SK-MEL-5 (cell line): ENCODE data around the gene TEX35. TPM values are rescaled to one million over a fixed set of nuclear protein-coding genes. Genes with fewer than 3 reads are reported as not detected.

Experiments
- DNase-seq: peaks from one replicate; pipeline ENCODE4 v3.0.0-alpha.2; 2016; ENCODE audit warnings: low read depth, low spot score
- in situ Hi-C: cut with HindIII; loops from 2 replicates; pipeline ENCODE4 v1.10.0; 2016; ENCODE audit warnings: low sequenced_read_pairs, high pct_unique_total_duplicates, low pct_unique_long_range_greater_than_20kb
- total RNA-seq: library from RNA; depleted of rRNA; stranded (reverse); fragments of >200 nt; shearing (Covaris generic); gene quantifications from 2 replicates; pipeline ENCODE4 v1.2.3, GENCODE V29; 2014

The TEX35 gene
- total RNA-seq, 1 experiment from 2014 or later: not detected

DNA sequence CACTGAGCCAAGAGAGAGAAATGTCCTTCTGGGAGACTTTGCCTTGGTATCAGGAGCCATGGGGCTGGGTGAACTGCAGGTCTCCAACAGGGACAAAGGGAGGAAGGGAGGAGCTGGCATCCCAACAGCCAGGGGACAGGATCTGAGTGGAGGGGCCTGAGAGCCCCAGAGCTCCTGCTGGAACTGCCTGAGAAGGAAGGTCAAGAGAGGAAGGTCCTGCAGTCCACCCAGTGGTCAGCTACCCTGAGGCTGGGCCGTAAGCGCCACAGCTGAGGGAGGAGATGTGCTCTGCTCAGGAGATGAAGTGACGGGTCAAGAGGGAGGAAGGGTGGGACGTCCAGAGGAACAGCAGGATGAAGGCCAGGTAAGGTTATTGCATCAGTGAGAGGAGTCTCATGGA lies 8.6 kb upstream of the TEX35 start:
- in situ Hi-C loops: no loop called here
- DNase-seq: no peak

DNA sequence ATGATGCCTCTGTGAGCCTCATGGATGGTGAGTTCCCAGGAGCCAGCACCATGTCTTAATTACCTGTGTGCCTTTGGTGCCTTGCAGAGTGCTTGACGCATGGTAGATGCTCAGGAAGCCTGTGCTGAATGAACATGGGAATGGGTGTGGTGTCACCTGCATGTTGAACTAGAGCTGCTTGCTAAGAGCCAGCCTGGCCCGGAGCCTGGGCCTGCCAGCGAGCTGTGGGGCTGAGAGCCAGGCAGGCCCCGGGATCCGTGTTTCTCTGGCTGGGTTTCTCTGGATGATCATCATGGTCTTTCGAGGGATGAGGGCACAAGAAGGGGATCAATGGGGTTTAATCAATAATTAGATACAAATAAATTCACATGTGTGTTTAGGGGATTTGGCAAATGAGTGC lies 6.7 kb upstream of the TEX35 start:
- DNase-seq: no peak
- in situ Hi-C loops: no loop called here

DNA sequence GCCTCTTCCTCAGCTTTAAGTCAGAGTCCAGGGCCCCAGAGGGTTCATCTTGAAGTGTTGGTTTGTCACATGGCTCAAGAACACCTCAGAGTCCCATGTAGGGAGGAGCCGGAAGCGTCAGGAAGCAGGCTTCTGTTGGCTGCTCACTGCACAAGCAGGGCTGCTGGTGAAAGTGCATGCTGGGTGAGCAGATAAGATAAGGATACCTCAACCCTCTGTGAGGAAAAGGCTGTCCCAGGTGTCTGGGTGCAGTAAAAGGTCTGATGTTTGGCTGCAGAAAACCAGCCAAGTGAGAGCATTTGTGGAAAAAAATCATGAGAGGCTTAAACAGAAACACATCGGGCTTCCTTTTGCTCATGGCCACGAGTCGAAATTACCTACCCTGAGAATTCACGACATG lies 6.2 kb upstream of the TEX35 start:
- no peak for DNase-seq
- in situ Hi-C loops: no loop called here

DNA sequence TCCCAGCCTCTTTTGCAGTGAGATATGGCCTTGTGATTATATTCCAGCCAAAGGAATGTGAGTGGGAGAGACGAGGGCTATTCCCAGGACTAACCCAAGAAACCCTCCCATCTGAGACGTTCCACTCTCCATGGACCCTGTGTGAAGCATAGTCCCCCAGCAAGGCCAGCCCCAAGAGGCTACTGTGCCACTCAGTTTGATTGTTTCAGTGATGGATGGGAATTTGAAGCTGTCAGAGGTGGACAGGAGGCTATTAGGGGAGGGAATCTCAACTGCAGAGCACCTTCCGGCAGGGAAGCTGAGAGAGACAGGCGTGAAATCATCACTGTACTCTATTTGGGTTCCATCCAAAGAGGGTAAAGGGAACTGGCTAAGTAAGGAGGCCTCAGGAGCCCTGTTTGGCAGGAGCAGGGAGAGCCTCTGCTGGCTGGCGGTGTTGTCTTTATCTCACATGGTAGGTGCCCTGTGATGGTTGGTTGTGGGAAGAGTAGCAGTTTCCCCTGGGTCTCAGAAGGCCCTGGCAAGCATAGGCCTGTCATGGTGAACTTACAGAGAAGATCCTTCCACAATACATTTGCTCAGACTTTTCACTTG lies 3.4 kb upstream of the TEX35 start:
- no peak for DNase-seq
- in situ Hi-C loops: no loop called here

DNA sequence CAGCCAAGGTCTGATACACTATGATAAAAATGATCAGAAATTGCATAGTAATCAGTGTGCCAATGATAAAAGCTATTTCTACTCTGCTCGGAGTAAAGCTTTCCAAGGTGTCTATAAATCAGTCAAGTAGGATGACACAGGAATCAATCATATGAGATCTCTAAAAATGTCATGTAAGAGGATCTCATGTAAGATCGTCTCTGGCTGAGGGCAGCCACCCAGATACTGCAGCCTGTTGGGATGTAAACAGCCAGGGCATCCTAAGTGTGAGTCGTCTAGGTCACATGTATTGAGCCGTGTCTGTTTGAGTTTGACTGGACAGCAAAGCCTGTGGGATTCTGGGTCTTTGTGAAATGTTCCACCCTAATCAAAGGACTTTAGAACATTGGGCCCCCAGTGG lies 2.8 kb upstream of the TEX35 start:
- in situ Hi-C loops: no loop called here
- DNase-seq: no peak

DNA sequence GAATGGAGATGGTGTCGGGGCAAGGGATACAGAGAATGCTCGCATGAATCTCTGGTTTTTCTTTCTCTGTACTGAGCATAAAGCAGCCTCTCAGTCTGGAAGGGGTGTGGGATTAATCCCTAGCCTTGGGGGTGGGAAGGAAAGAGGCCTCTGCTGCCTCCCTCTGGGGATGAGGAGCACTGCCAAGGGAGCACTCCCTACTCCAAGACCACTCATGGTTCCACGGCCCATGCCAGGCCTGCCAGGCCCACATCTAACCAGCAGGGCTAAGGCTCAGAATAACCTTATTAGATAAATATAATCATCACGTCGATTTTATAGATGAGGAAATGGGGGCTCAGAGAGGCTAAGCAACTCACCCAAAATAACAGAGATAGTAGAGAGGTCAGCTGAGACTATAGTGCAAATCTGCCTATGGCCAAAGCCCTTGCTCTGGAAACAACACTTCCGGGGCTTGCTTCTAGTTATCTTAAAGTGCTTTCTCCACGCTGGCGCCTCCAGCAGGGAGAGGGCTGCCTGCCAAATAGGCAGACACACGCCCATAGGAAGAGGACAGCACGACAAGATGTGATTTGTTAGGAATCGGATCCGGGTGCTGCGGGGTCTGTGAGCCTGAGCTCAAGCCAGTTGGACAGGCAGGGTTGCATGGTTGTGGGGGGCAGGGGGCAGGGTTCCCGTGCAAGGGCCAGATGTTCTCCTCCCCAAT lies 522 bp downstream of the TEX35 start:
- in situ Hi-C loops: no loop called here
- DNase-seq: peak; percentile 4

DNA sequence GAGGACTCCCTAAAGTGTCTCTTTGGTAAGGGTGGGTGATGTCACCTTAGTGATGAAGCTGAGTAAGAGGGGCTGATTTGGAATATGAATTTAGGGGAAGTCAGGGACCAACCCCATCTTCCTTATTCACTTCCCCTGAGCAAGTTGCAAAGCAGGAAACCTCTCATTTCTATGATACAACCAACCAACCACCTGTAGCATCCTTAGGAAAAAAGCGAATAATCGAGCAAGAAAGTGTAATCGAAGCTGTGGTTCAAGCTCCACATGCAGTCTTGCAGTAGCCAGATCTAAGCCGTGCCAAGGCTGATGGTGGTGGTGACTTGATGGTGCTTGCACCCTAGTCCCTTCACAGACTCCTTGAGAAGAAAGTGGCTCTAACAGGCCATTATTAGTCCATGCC lies 3.2 kb downstream of the TEX35 start:
- in situ Hi-C loops: no loop called here

DNA sequence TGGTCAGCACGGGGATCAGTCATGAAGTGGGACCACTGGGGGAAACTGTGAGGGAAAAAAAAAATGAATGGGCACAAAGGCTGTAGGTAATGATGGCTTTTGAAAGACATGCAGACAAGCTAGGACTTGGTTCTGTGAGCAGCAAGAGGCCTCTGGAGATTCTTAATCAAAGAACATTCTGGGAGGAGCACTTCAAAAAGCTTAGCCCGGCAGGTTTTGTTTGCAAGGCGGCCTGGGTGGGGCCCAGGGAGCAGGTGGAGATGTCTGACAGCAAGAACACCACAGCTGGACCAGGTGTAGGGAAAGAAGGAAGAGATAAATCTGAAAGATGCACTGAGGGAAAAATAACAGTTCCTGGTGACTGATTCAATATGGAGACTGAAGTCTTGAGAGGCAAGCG lies 6.0 kb downstream of the TEX35 start:
- no peak for DNase-seq
- in situ Hi-C loops: no loop called here

More for the DNA sequence above, 3.2 kb downstream of the TEX35 start:
- DNase-seq: no peak

DNA sequence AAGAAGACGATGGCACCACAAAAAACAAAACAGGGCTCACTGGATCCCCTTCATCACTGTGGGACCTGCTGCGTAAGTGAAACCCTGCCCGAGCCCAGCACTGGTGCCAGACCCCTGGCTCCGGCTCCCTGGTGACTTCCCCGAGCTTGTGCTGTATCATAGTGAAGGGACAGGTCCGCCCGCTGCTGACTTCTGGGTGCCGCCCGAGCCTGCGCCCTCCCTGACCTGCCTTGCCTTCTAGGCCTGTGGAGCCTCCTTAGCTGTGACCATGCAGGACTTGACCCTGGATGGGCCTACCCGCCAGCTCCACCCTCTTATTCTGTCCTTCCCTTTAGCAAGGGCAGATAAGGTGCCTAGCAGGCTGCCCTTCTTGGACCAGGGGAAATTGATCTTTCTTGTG lies 7.9 kb downstream of the TEX35 start:
- in situ Hi-C loops: loop anchor here (10.0 kb wide), 1 partner anchor 484 kb away; no protein-coding TSS in a partner anchor
- DNase-seq: no peak

DNA sequence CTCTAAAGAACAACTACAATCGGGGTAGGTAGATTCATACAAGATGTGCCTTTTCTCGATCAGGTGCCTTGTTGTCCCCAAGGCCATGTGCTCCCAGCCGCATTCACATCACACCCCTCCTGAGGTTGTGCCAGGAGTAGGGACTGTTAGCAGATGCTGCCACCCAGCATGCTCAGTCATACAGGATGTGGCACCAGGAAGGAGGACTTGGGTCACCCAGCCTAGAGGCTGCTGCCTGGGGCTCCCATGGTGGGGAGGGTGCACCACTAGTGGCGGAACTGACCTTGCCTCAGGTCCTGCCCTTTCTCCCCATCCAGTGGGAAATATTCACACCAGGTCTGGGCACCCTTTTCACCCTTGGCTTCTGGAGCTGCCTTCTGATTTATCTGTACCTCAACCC lies 8.3 kb downstream of the TEX35 start:
- in situ Hi-C loops: loop anchor here (10.0 kb wide), 1 partner anchor 484 kb away; no protein-coding TSS in a partner anchor

DNA sequence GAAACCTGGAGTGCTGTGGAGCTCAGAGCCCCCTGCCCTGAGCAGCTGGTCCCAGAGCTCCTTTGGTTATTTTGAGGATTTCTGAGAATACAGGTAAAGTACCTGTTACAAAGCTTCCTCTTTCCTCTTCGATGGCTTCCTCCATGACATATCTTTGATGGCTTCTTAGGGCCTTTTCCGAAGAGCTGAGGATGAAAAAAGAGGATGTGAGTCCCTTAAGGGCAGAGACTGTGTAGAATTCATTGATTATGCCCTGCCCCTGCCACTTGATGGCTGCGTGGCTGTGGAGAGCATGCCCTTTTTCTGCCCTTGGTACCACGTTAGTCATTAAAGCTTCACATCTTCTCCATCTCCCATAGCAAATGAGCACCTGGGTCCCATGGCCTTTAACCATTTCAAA lies 14.2 kb downstream of the TEX35 start:
- DNase-seq: no peak
- in situ Hi-C loops: loop anchor here (10.0 kb wide), 1 partner anchor 478 kb away; no protein-coding TSS in a partner anchor

More for the DNA sequence above, 8.3 kb downstream of the TEX35 start:
- no peak for DNase-seq

DNA sequence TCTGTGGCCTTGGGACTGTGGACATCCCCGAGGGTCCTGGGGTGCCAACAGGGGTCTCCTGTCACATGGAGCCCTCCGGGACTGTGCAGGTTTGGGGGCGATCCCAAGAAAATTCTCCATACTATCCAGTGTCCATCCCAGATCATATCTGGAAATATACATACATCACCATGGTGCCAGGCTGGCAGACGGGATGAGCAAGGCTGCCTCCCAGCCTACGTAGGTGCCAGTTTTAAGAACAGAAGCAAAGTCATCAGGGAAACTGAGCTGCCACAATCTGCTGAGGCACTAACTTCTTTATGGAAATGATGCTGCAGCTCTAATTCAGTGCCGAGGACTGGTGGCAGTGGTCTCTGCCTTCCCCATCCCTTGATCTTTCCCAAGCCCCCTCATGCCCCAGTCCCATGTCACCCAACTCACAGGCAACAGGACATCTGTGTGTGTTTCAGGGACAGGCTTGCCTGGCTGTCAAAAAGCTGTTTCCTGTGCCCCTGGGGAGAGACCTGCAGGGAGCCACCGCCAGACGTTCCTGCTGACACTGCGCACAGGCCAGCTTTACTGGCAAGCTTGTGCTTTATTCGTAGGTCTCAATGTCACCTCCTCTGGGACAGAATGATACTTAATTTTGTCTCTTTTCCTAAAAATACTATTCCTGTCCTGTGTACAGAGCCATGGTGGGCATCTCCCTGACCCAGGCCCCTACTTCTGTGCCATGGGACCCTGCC lies 15.5 kb downstream of the TEX35 start:
- no peak for DNase-seq
- in situ Hi-C loops: loop anchor here (10.0 kb wide), 1 partner anchor 476 kb away; no protein-coding TSS in a partner anchor

DNA sequence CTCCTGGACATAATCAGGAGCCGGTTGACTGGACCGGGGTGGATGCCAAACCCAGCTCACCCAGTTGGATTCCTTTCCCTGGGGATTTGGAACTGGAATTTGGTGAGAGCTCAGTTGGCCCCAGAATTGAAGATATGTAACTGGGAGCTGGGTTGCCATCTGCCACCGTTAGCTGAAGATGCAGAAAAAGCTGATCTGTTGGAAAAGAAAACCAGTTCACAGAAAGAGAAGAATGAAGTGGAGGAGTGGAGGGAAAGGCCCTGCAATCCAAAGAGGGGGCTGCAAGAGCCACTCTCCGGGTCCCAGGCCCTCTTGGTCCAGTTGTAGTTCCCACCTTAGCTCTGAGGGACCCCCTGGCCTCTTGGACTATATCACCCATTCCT lies 16.0 kb downstream of the TEX35 start:
- in situ Hi-C loops: loop anchor here (10.0 kb wide), 1 partner anchor 476 kb away; no protein-coding TSS in a partner anchor
- no peak for DNase-seq

DNA sequence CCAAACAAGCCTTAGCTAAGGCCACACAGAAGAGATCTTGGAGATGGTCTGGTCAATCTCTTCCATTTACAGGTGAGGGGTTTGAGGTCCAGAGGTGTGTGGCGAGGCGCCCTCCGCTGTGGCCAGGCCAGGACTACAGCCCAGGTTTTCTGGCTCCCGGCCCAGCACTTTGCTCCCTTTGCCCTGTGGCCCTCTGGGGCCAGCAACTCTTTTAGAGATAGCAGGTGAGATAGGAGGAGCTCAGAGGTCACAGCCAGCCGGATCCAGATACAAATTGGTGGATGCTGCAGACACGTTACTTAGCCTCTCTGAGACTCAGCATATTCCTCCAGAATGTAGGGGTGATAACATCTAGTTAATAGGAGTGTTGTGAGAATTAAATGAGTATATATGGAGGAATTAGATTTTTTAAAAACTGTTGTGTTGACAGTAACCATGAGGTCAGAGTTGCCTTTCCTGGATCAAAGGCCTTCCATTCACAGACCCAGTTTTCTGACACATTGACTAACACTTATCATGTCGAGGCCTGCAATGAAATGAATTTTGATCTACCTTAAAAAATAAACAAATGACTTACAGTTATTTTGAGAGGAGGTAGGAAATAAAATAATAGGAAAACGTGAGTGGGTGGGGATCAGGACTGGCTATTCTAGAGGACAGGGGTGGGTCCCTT lies 16.6 kb downstream of the TEX35 start:
- in situ Hi-C loops: loop anchor here (10.0 kb wide), 1 partner anchor 475 kb away; no protein-coding TSS in a partner anchor
- DNase-seq: no peak

DNA sequence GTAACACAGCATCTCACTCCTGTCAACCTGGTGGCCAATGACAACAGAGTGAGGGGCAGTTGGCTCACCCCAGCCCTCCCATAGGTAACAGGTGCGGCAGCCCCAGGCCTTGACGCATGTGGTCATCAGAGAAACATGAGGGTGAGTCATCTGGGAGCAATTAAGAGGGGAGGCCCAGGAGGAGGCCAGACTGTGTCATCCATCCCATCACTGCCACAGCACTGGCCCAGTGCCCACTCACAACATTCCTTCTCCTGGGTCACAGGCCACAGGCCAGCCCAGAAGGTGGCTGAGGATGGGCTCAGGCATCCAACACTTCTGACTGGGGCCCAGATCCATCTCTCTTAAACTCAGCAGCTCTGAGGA lies 17.1 kb downstream of the TEX35 start:
- no peak for DNase-seq
- in situ Hi-C loops: no loop called here

DNA sequence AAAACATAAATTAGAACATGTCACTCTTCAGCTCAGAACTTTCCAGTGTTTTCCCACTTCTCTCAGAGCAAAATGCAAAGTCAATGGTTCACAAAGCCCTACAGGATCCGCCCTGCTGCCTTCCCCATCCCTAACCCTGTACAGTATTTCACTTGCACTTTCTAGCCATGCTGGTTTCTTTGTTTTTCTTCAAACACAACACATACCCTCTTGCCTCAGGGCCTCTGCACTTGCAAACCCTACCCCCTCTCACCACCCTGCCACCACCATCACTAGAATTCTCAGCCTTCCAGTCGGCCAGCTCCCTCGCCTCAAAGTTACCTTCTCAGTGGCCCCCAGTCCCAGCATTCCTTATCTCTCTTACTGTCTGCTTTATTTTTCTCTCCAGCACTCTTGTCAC lies 17.6 kb downstream of the TEX35 start:
- in situ Hi-C loops: no loop called here
- no peak for DNase-seq

DNA sequence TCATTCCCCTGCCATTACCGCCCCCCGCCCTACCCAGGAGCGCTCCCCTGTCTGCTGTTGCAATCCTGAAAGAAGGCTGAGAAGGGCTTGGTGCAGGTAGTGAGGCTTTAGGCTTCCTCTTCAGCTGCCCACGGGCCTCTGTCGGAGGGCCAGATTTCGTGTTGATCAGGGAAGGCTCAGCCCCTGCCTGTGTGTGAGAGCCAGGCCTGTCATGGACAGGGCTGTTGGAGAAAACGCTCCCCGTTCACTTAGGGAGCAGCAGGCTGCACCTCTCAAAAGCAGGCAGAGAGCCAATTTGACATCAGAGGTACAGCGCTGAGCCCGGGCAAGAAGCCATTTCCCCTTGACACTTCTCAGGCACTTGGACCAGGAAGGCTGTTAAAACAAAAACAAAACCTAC lies 19.0 kb downstream of the TEX35 start:
- DNase-seq: no peak
- in situ Hi-C loops: no loop called here

DNA sequence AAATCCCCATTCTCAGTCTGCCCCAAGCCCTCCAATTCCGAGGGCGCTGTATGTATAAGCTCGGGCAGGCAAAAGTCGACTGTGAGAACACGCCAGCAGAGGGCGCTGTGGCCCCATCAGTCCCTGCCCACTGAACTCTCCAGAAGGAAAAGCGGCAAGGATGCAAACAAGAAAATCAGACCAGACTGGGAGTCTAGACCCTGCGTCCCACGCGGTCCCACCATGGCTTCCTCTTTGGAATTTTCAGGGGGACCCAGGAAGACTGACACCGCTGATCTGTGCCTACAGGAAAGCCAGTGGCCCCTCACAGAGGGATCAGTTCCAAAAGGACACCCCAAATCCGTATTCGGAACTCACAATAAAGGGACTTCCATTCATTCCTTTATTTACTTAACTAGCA lies 19.5 kb downstream of the TEX35 start:
- in situ Hi-C loops: no loop called here
- DNase-seq: peak; percentile 82
